ENCODE results near the gene SLC30A10.

GRCh38 chr1:219952361-219952760 lies 24.0 kb upstream of the SLC30A10 start:
- TF ChIP-seq CTCF (IDR thresholded peaks at IDR 0.05) (no peak), POLR2A (IDR thresholded peaks at IDR 0.05) (no peak)

Measured in body of pancreas (tissue), 4 donors.